Vagina (tissue), 2 donors: Measurements from ENCODE around the gene NUP93.

ENCODE experiments used
- POLR2A ChIP-seq, 2 donors: fragments of 450-650 bp; IDR thresholded peaks; one replicate each; pipeline ENCODE4 v1.6.1; 2017; ENCODE audit warnings: antibody characterized with exemption in 2 of 2, mild to moderate bottlenecking in 2 of 2, moderate library complexity in 2 of 2
- POLR2AphosphoS5 ChIP-seq, 2 donors: sonication (generic); formaldehyde crosslinking; IDR thresholded peaks; one replicate each; pipeline ENCODE4 v1.9.0; 2017; ENCODE audit warnings: antibody characterized with exemption in 2 of 2, mild to moderate bottlenecking in 2 of 2, low read depth in 1 of 2; ENCODE audit not compliant: insufficient read depth in 1 of 2
- TF ChIP-seq, protein P1 (sequence below), 3 experiments: fragments of 450-650 bp in 2 of 3; fragments of 200-600 bp in 1 of 3; sonication (generic) in 1 of 3; IDR thresholded peaks; one replicate each; pipeline ENCODE4 v1.5.1; 2017 to 2019; ENCODE audit warnings: antibody characterized with exemption in 3 of 3, mild to moderate bottlenecking in 2 of 3, moderate library complexity in 2 of 3

DNA sequence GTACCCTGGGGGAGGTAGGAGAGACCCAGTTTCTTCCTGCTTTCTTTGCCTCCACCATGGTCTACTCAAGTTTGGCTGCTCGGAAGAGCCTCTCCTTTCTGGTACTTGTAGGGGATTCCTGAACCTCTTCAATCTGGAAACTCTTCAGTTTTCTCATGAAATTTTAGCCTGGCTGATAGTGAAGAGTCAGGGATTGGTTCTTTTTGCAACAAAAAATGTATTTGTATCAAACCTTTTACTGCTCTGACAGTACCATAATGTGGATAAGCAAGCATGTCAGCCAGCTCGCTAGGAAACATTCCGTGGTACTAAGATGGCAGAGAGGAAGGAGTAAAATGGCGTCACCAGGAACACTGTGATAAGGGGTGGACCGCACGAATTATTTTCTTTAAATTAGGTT lies 55.4 kb downstream of the NUP93 start:
- TF ChIP-seq POLR2AphosphoS5 (IDR thresholded peaks at IDR 0.05; ENCODE audit: insufficient read depth in 1 of 2, low read depth in 1 of 2) (no peak), POLR2A (IDR thresholded peaks at IDR 0.05) (no peak)
- TF ChIP-seq, protein P1, sequence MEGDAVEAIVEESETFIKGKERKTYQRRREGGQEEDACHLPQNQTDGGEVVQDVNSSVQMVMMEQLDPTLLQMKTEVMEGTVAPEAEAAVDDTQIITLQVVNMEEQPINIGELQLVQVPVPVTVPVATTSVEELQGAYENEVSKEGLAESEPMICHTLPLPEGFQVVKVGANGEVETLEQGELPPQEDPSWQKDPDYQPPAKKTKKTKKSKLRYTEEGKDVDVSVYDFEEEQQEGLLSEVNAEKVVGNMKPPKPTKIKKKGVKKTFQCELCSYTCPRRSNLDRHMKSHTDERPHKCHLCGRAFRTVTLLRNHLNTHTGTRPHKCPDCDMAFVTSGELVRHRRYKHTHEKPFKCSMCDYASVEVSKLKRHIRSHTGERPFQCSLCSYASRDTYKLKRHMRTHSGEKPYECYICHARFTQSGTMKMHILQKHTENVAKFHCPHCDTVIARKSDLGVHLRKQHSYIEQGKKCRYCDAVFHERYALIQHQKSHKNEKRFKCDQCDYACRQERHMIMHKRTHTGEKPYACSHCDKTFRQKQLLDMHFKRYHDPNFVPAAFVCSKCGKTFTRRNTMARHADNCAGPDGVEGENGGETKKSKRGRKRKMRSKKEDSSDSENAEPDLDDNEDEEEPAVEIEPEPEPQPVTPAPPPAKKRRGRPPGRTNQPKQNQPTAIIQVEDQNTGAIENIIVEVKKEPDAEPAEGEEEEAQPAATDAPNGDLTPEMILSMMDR (IDR thresholded peaks at IDR 0.05), result no peak
